ENCODE data around the gene MIOX.

The MIOX gene

DNA sequence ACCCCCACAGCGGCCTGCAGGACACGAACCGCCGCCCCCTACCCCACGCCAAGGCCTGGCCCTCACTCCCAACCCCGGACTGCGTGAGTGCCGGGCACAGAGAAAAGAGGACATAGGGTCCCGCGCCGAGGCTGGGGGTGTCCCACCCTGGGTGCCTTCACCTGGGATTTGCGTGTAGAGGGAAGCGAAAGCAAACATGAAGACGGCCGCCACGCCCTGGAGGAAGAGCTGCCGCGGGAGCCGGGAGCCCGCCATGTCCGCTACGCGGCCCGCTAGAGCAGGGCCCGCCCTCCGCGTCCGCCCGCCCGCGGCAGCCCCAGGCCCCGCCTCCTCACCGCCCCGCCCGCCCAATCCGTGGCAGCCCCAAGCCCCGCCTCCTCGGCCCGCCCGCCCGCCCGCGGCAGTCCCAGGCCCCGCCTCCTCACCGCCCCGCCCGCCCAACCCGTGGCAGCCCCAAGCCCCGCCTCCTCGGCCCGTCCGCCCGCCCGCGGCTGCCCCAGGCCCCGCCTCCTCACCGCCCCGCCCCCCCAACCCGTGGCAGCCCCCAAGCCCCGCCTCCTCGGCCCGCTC is 20.8 kb downstream of the MIOX start, which contains the start of gene LMF2:
LMF2 (minus strand) TSS at position 282 of the 570 bp plus-strand sequence; CDS start at position 255, 27 bp downstream.
- peak within 1 kb of the TSS; percentile 96 to 99 for H3K4me3 ChIP-seq (replicated peaks in 1 of 2; ENCODE audit: low read depth in 2 of 2, low read length in 2 of 2)
- DNase-seq (ENCODE audit: low read depth in 2 of 2): no peak

DNA sequence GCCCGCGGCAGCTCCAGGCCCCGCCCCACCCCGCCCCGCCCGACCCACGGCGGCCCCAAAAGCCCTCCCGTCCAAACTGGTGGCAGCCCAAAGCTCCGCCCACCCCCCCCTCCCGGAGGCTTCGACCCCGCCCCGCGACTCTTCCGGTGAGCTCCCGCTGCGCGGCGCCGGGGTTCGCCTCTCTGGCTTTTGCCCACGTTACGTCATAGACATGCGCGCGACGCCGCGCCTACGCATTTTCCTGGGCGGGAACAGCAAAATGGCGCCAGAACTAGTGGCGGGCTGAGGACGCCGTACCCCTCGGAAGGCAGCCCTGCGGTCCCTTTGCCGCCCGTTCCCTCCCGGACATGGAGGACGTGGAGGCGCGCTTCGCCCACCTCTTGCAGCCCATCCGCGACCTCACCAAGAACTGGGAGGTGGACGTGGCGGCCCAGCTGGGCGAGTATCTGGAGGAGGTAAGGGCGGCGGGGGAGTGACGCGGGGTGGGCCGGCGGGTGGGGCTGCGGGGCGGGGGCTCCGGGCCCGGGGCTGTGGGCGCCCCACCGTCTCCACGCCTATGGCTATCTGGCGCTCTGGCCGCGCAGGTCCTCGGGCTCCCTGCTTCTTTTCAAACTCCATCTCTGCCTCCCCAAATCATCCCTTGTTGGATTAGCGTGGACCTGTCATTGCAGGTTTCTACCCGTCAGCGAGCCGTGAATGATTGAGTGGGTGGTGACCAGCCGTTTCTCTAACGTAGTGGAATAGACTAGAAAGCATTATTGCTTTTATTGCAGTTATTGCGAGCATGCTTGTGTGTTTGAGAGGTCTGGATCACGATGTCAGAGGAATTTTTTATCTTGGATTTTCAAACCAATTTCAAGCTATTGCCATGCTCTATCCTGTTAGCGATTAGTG is 21.6 kb downstream of the MIOX start, which contains the start of gene NCAPH2:
NCAPH2 (plus strand) TSS at position 234 of the 894 bp plus-strand sequence; CDS start at position 348, 114 bp downstream.
- peak; percentile 98 for DNase-seq (ENCODE audit: low read depth in 2 of 2)
- TF ChIP-seq, protein P1, sequence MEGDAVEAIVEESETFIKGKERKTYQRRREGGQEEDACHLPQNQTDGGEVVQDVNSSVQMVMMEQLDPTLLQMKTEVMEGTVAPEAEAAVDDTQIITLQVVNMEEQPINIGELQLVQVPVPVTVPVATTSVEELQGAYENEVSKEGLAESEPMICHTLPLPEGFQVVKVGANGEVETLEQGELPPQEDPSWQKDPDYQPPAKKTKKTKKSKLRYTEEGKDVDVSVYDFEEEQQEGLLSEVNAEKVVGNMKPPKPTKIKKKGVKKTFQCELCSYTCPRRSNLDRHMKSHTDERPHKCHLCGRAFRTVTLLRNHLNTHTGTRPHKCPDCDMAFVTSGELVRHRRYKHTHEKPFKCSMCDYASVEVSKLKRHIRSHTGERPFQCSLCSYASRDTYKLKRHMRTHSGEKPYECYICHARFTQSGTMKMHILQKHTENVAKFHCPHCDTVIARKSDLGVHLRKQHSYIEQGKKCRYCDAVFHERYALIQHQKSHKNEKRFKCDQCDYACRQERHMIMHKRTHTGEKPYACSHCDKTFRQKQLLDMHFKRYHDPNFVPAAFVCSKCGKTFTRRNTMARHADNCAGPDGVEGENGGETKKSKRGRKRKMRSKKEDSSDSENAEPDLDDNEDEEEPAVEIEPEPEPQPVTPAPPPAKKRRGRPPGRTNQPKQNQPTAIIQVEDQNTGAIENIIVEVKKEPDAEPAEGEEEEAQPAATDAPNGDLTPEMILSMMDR (IDR thresholded peaks at IDR 0.05; ENCODE audit: low read depth, low read length): no peak
- peak within 1 kb of the TSS; percentile 96 to 99 for H3K4me3 ChIP-seq (replicated peaks in 1 of 2; ENCODE audit: low read depth in 2 of 2, low read length in 2 of 2)

More for the DNA sequence above, 20.8 kb downstream of the MIOX start, which contains the start of gene LMF2:
- TF ChIP-seq, protein P1 (IDR thresholded peaks at IDR 0.05; ENCODE audit: low read depth, low read length): no peak

DNA sequence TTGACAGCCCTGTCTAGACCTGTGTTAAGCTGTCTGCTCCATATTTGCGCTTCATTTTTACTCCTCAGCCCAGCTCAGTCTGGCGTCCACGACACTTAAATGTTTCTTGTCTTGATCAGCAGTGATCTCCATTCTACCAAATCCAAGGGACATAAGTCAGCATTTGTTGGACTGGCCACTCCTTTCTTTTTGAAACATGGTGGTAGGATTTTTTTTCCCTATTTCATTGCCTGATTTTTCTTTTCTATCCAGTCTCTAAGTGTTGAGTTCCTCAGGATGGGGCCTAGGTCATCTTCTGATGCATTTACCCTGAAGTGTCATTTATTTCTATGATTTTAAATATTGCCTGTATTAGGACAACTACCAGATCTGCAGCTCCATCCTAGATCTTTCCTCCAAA is 22.2 kb downstream of the MIOX start:
- peak overlapping the region; percentile 72 to 90 for H3K4me3 ChIP-seq (replicated peaks in 1 of 2; ENCODE audit: low read depth in 2 of 2, low read length in 2 of 2)
- TF ChIP-seq, protein P1 (IDR thresholded peaks at IDR 0.05; ENCODE audit: low read depth, low read length): no peak
- DNase-seq (ENCODE audit: low read depth in 2 of 2): no peak

GRCh38 chr22:50513175-50513574 is 26.5 kb downstream of the MIOX start:
- no peak overlapping the region for H3K4me3 ChIP-seq (replicated peaks in 1 of 2; ENCODE audit: low read depth in 2 of 2, low read length in 2 of 2)
- no peak for DNase-seq (ENCODE audit: low read depth in 2 of 2)
- TF ChIP-seq, protein P1 (IDR thresholded peaks at IDR 0.05; ENCODE audit: low read depth, low read length): no peak

DNA sequence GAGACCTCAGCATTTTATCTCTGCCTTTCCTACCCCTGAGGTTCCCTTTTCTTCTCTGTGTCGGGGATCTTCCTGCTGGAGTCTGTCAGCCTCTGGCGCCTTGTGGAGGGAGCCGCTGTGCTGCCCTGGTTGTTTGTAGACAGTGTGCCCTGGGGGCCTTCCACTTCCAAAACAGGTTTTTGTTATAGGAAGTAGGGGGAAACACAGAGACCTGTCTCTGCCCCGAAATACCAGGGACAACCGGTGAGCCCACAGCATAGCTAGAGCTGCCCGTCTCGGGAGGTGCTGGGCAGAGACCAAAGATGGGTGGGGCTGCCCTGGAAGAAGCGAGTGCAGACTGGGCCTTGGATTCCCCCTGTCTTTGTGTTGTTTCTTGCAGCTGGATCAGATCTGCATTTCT is 29.4 kb downstream of the MIOX start:
- no peak for DNase-seq (ENCODE audit: low read depth in 2 of 2)
- TF ChIP-seq, protein P1 (IDR thresholded peaks at IDR 0.05; ENCODE audit: low read depth, low read length): no peak
- no peak overlapping the region for H3K4me3 ChIP-seq (replicated peaks in 1 of 2; ENCODE audit: low read depth in 2 of 2, low read length in 2 of 2)

- no peak for DNase-seq (ENCODE audit: low read depth in 2 of 2)
- TF ChIP-seq, protein P1 (IDR thresholded peaks at IDR 0.05; ENCODE audit: low read depth, low read length): no peak
- H3K4me3 ChIP-seq (replicated peaks in 1 of 2; ENCODE audit: low read depth in 2 of 2, low read length in 2 of 2): no peak overlapping the region
Measured at GRCh38 chr22:50516891-50517290, 30.2 kb downstream of the MIOX start.

Data from cardiac fibroblast (primary cell).